Myocyte (in vitro differentiated cells): Measurements from ENCODE around the gene KLF6. TPM values are rescaled to one million over a fixed set of nuclear protein-coding genes. Genes with fewer than 3 reads are reported as not detected.

Experiments used
- DNase-seq: peaks from one replicate; pipeline ENCODE4 v3.0.0-alpha.2; 2012; ENCODE audit warnings: low read depth
- total RNA-seq: library from RNA; depleted of rRNA; stranded (reverse); fragments of >200 nt; gene quantifications from 2 replicates; pipeline ENCODE4 v1.2.3, GENCODE V29; 2014

The KLF6 gene
- total RNA-seq, 1 donor from 2014 or later, result 14.9 TPM

GRCh38 chr10:3811291-3811870 lies 26.4 kb upstream of the KLF6 start:
- peak; percentile 53 for DNase-seq

- DNase-seq, result no peak
Observed at GRCh38 chr10:3808689-3809199, 23.7 kb upstream of the KLF6 start.

- DNase-seq, result no peak
Observed at GRCh38 chr10:3807928-3808496, 23.0 kb upstream of the KLF6 start.

GRCh38 chr10:3807211-3807927 lies 22.4 kb upstream of the KLF6 start:
- DNase-seq, result no peak

GRCh38 chr10:3806603-3807002 lies 21.6 kb upstream of the KLF6 start:
- no peak for DNase-seq

GRCh38 chr10:3805791-3806461 lies 20.9 kb upstream of the KLF6 start:
- DNase-seq, result peak; percentile 91

GRCh38 chr10:3805201-3805790 lies 20.3 kb upstream of the KLF6 start:
- peak; percentile 85 for DNase-seq

GRCh38 chr10:3803927-3804741 lies 19.1 kb upstream of the KLF6 start:
- DNase-seq, result no peak

- DNase-seq, result no peak
Observed at GRCh38 chr10:3803295-3803926, 18.4 kb upstream of the KLF6 start.

GRCh38 chr10:3802526-3803265 lies 17.7 kb upstream of the KLF6 start:
- DNase-seq, result no peak

GRCh38 chr10:3801558-3802192 lies 16.7 kb upstream of the KLF6 start:
- peak; percentile 22 for DNase-seq

- no peak for DNase-seq
Observed at GRCh38 chr10:3800586-3800985, 15.6 kb upstream of the KLF6 start.

GRCh38 chr10:3797750-3798149 lies 12.7 kb upstream of the KLF6 start:
- no peak for DNase-seq

GRCh38 chr10:3793553-3793952 lies 8.5 kb upstream of the KLF6 start:
- DNase-seq, result no peak

GRCh38 chr10:3792710-3793219 lies 7.8 kb upstream of the KLF6 start:
- DNase-seq, result no peak

- no peak for DNase-seq
Observed at GRCh38 chr10:3791974-3792633, 7.1 kb upstream of the KLF6 start.

GRCh38 chr10:3790858-3791257 lies 5.8 kb upstream of the KLF6 start:
- no peak for DNase-seq

- no peak for DNase-seq
Observed at GRCh38 chr10:3790272-3790671, 5.3 kb upstream of the KLF6 start.
